Hepatocyte (in vitro differentiated cells): Measurements from ENCODE around the gene CCDC68. TPM values are rescaled to one million over a fixed set of nuclear protein-coding genes. Genes with fewer than 3 reads are reported as not detected.

Experiments used
- DNase-seq: peaks from one replicate; pipeline ENCODE4 v3.0.0-alpha.2; 2016; ENCODE audit warnings: low spot score
- H2AFZ ChIP-seq: fragments of 200-600 bp; sonication (generic); 2 replicates; pipeline ENCODE4 v1.6.0; 2016; ENCODE audit warnings: antibody characterized with exemption, mild to moderate bottlenecking
- H3K27ac ChIP-seq: fragments of 200-600 bp; sonication (generic); 2 replicates; pipeline ENCODE4 v1.5.1; 2016; ENCODE audit warnings: mild to moderate bottlenecking
- H3K27me3 ChIP-seq: fragments of 200-600 bp; sonication (generic); 2 replicates; pipeline ENCODE4 v1.6.1; 2016
- H3K36me3 ChIP-seq: fragments of 200-600 bp; sonication (generic); replicated peaks from 2 replicates; pipeline ENCODE4 v1.5.1; 2016; ENCODE audit warnings: low read depth; ENCODE audit not compliant: insufficient read depth
- H3K4me1 ChIP-seq: fragments of 200-600 bp; sonication (generic); 2 replicates; pipeline ENCODE4 v1.5.1; 2016; ENCODE audit warnings: mild to moderate bottlenecking, moderate library complexity; ENCODE audit not compliant: insufficient read depth
- H3K4me2 ChIP-seq: fragments of 200-600 bp; sonication (generic); 2 replicates; pipeline ENCODE4 v1.6.0; 2016
- H3K4me3 ChIP-seq: fragments of 200-600 bp; sonication (generic); 2 replicates; pipeline ENCODE4 v1.5.1; 2016; ENCODE audit warnings: mild to moderate bottlenecking
- H3K79me2 ChIP-seq: fragments of 200-600 bp; sonication (generic); 2 replicates; pipeline ENCODE4 v1.6.0; 2017; ENCODE audit warnings: mild to moderate bottlenecking
- H3K9me2 ChIP-seq: fragments of 200-600 bp; sonication (generic); replicated peaks from 2 replicates; pipeline ENCODE4 v1.6.0; 2017; ENCODE audit warnings: mild to moderate bottlenecking; ENCODE audit not compliant: insufficient read depth
- H3K9me3 ChIP-seq: fragments of 200-600 bp; sonication (generic); 2 replicates; pipeline ENCODE4 v1.5.1; 2016; ENCODE audit warnings: low read depth, mild to moderate bottlenecking
- H4K20me1 ChIP-seq: fragments of 200-600 bp; sonication (generic); 2 replicates; pipeline ENCODE4 v1.6.0; 2016; ENCODE audit warnings: mild to moderate bottlenecking; ENCODE audit not compliant: insufficient read depth, poor library complexity, severe bottlenecking
- EZH2 ChIP-seq: fragments of 200-600 bp; sonication (generic); IDR thresholded peaks from 2 replicates; pipeline ENCODE4 v1.6.1; 2016; ENCODE audit warnings: antibody characterized with exemption, mild to moderate bottlenecking, borderline replicate concordance
- EZH2phosphoT487 ChIP-seq: fragments of 200-600 bp; sonication (generic); IDR thresholded peaks from one replicate; pipeline ENCODE4 v1.6.1; 2018; ENCODE audit warnings: antibody characterized with exemption, mild to moderate bottlenecking, low read depth, moderate library complexity; ENCODE audit not compliant: unreplicated experiment, severe bottlenecking
- WGBS: methylation state at CpG from one replicate; pipeline ENCODE4 v1.1.6; 2016; ENCODE audit warnings: low lambda C conversion rate; ENCODE audit errors: missing lambda C conversion rate; 5-methylcytosine and 5-hydroxymethylcytosine counted together
- polyA plus RNA-seq: library from polyadenylated mRNA; unstranded; fragments of >200 nt; fragmentation: Nextera tagmentation; extraction: Ambion mirVana; gene quantifications from 2 replicates; pipeline ENCODE4 v1.2.1, GENCODE V29; 2016
- total RNA-seq: library from RNA; depleted of rRNA; stranded (reverse); fragments of >200 nt; gene quantifications from 2 replicates; pipeline ENCODE4 v1.2.3, GENCODE V29; 2014
- TF ChIP-seq, protein P1 (sequence below): fragments of 200-600 bp; sonication (generic); IDR thresholded peaks from 2 replicates; pipeline ENCODE4 v1.5.1; 2016; ENCODE audit warnings: antibody characterized with exemption, mild to moderate bottlenecking; ENCODE audit not compliant: poor library complexity

CCDC68 gene
- total and polyA plus RNA-seq, 2 experiments from 2014 or later: 6.7 to 13.0 TPM

DNA sequence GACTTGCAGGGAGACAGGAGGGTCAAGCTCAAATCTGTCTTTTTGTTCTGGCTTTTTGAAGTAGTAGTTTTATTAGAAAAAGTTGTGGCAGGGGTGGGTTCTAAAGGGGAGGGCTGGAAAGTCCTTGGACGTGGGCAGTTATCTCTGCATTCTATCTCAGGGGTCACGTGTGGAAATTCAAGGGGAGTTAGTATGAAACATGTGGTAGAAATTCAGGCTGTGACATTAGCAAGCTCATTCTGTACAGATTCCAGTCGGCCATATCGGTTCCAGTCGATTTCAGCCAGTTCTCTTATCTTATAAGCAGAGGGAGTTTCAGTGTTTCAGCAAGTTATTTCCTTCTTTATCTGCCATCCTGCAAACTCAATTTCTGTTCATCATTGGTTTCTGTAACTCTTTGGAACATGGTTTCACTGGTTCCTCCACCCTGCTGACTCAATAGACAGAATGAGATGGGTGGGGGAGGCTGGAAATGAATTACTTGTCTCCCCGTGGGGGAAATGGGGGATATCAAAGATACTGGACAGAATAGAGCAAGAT lies 78.0 kb downstream of the CCDC68 start:
- Histone ChIP-seq H2AFZ (no peak overlapping the region), H3K4me3 (no peak overlapping the region), H3K27ac (no peak overlapping the region), H3K9me3 (no peaks in the 10 kb centered on the region), H3K4me2 (no peak overlapping the region), H3K4me1 (peaks cover 12% of the 10 kb centered on the region), H3K79me2 (no peaks in the 10 kb centered on the region), H3K27me3 (no peaks in the 10 kb centered on the region), H3K36me3 (no peaks in the 10 kb centered on the region), H4K20me1 (no peaks in the 10 kb centered on the region), H3K9me2 (no peaks in the 10 kb centered on the region)
- DNase-seq: no peak
- no peak for TF ChIP-seq EZH2
- TF ChIP-seq EZH2phosphoT487: no peak
- TF ChIP-seq, protein P1, sequence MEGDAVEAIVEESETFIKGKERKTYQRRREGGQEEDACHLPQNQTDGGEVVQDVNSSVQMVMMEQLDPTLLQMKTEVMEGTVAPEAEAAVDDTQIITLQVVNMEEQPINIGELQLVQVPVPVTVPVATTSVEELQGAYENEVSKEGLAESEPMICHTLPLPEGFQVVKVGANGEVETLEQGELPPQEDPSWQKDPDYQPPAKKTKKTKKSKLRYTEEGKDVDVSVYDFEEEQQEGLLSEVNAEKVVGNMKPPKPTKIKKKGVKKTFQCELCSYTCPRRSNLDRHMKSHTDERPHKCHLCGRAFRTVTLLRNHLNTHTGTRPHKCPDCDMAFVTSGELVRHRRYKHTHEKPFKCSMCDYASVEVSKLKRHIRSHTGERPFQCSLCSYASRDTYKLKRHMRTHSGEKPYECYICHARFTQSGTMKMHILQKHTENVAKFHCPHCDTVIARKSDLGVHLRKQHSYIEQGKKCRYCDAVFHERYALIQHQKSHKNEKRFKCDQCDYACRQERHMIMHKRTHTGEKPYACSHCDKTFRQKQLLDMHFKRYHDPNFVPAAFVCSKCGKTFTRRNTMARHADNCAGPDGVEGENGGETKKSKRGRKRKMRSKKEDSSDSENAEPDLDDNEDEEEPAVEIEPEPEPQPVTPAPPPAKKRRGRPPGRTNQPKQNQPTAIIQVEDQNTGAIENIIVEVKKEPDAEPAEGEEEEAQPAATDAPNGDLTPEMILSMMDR: no peak
- WGBS: 64% methylated on average over 6 of the region's 6 CpGs

DNA sequence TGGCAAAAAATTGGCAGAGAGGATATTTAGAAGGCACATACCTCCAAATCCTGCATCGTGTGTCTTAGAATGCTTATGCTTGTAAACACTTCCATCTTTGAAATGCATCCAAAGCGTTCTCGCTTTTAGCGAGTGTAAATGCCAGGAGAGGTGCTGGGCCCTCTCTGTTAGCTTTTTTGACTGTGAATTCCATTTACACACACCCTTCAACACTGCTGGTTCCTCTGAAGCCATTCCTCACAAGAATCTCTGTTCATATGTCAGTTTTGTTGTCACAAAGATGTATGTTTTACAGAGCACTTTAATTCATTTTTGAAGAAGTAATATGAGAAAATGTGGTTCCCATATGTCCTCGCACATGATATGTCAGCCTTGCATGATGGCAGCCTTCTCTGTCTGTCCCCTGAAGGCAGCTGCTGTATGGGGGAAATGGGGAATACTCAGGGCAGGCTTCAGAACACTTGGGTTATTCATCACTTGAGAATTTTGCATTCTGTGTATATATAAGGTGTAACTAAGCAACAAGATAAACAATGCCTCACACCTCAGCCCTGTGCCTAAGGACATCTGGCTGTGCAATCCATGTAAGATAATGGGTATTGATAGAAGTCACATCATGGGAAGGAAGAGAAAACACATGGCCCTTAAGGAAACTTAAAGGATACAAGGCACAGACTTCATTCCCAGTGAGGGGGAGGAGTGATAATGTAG lies 78.7 kb downstream of the CCDC68 start:
- Histone ChIP-seq H3K36me3 (no peaks in the 10 kb centered on the region), H3K9me3 (no peaks in the 10 kb centered on the region), H3K27me3 (no peaks in the 10 kb centered on the region), H3K4me3 (no peak overlapping the region), H4K20me1 (no peaks in the 10 kb centered on the region), H3K27ac (peak overlapping the region; percentile 11), H3K9me2 (no peaks in the 10 kb centered on the region), H3K4me2 (no peak overlapping the region), H3K4me1 (peaks cover 12% of the 10 kb centered on the region), H2AFZ (no peak overlapping the region), H3K79me2 (no peaks in the 10 kb centered on the region)
- TF ChIP-seq EZH2: no peak
- TF ChIP-seq, protein P1: no peak
- TF ChIP-seq EZH2phosphoT487: no peak
- peak; percentile 26 for DNase-seq
- 51% methylated on average over 5 of the region's 5 CpGs for WGBS

DNA sequence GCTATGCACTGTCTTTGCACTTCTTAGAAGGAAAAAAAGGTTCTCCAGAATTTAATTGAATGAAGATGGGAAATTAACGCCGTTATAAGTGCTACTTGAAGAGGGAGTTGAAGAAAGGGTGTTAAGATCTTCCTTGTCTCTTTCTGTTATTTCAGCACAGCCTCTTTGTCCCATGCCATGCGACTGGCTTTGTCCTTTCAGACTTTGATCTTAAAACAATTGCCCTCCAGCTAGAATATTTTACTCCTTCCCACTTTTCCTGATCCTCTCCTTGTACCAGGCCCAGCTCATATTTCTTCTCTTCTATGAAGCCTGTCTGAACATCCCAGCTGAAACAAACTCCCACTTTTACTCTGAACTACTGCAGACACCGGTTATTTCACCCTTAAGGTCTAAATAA lies 79.6 kb downstream of the CCDC68 start:
- H3K4me2 ChIP-seq: no peak overlapping the region
- H3K79me2 ChIP-seq: no peaks in the 10 kb centered on the region
- H3K4me3 ChIP-seq: no peak overlapping the region
- H3K9me3 ChIP-seq: no peaks in the 10 kb centered on the region
- H2AFZ ChIP-seq: no peak overlapping the region
- no peaks in the 10 kb centered on the region for H3K27me3 ChIP-seq
- H4K20me1 ChIP-seq: no peaks in the 10 kb centered on the region
- peaks cover 12% of the 10 kb centered on the region for H3K4me1 ChIP-seq
- no peaks in the 10 kb centered on the region for H3K36me3 ChIP-seq
- WGBS: 42% methylated on average over 4 of the region's 4 CpGs
- TF ChIP-seq EZH2: no peak
- no peak for DNase-seq
- no peaks in the 10 kb centered on the region for H3K9me2 ChIP-seq
- H3K27ac ChIP-seq: peak overlapping the region; percentile 11

DNA sequence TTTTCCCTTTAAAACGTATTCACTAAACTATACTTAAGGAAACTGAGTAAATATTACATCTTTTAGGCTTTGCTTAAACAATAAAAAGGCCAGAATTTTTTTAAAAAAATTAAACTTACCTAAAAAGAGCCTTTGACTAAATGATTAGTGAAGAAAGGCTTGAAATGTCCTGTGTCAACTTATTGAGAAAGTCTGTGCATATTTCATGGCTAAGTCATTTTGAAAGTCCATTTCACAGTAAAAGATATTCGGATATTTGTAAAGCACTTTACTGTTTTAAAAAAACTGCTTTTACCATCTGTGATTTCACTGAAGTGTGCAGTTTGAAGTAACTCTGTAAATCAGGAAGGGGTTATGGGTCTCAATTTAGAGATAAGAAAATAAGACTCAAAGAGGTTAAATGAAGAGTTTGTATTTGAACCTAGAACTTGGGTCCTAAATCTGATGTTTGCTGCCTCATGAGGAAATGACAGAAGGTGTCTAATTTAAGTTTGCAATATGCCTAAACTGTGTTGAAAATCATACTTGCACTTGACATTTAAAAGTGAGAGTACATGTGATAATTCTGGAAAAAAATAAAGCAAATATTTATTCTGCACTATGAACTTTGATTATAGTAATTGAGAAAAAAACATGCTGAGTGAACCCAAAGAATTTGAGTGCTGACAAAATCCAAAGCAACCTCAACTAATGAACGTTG lies 80.5 kb downstream of the CCDC68 start:
- no peak overlapping the region for H3K4me3 ChIP-seq
- H3K27ac ChIP-seq: no peak overlapping the region
- H3K36me3 ChIP-seq: no peaks in the 10 kb centered on the region
- H2AFZ ChIP-seq: peak overlapping the region; percentile 10
- no peaks in the 10 kb centered on the region for H3K79me2 ChIP-seq
- TF ChIP-seq, protein P1: no peak
- TF ChIP-seq EZH2phosphoT487: no peak
- no peak for TF ChIP-seq EZH2
- no peaks in the 10 kb centered on the region for H3K9me3 ChIP-seq
- no peaks in the 10 kb centered on the region for H4K20me1 ChIP-seq
- no peaks in the 10 kb centered on the region for H3K9me2 ChIP-seq
- WGBS: 73% methylated on average over 3 of the region's 3 CpGs
- H3K4me1 ChIP-seq: peaks cover 17% of the 10 kb centered on the region
- no peak overlapping the region for H3K4me2 ChIP-seq
- no peak for DNase-seq
- no peaks in the 10 kb centered on the region for H3K27me3 ChIP-seq
